ENCODE measurements around the gene DPYSL5. TPM values are rescaled to one million over a fixed set of nuclear protein-coding genes. Genes with fewer than 3 reads are reported as not detected.
A peak's percentile ranks its signal among the peaks of the same experiment; 100 is the strongest.

DPYSL5 gene
- total and polyA plus RNA-seq, 2 donors (not counting 1 experiment from before 2014, with no cell fraction given): not detected

- DNase-seq (ENCODE audit: low read depth in 2 of 2): no peak
- no peak overlapping the region for H2AFZ ChIP-seq (ENCODE audit: low read length)
- H3K27me3 ChIP-seq (ENCODE audit: control insufficient read depth, insufficient read depth, low read length): peaks cover 23% of the 10 kb centered on the region
- no peak overlapping the region for H3K4me3 ChIP-seq (replicated peaks in 1 of 4; ENCODE audit: control extremely low read depth in 1 of 4, insufficient read depth in 1 of 4, low read depth in 3 of 4, low read length in 4 of 4)
- H3K79me2 ChIP-seq (ENCODE audit: control insufficient read depth, insufficient read depth, low read length): no peaks in the 10 kb centered on the region
- no peak overlapping the region for H3K9ac ChIP-seq (ENCODE audit: insufficient read depth, low read length)
- H3K36me3 ChIP-seq (ENCODE audit: control insufficient read depth, insufficient read depth, low read length): no peaks in the 10 kb centered on the region
- no peaks in the 10 kb centered on the region for H3K4me1 ChIP-seq (ENCODE audit: control insufficient read depth, extremely low read depth, insufficient read depth, low read length)
- H3K4me2 ChIP-seq (ENCODE audit: extremely low read depth, insufficient read depth, low read length): no peak overlapping the region
- H3K9me3 ChIP-seq (ENCODE audit: control insufficient read depth, insufficient read depth, low read depth, low read length): no peaks in the 10 kb centered on the region
- H3K27ac ChIP-seq (ENCODE audit: insufficient read depth, low read length): no peak overlapping the region
- TF ChIP-seq, protein P1, sequence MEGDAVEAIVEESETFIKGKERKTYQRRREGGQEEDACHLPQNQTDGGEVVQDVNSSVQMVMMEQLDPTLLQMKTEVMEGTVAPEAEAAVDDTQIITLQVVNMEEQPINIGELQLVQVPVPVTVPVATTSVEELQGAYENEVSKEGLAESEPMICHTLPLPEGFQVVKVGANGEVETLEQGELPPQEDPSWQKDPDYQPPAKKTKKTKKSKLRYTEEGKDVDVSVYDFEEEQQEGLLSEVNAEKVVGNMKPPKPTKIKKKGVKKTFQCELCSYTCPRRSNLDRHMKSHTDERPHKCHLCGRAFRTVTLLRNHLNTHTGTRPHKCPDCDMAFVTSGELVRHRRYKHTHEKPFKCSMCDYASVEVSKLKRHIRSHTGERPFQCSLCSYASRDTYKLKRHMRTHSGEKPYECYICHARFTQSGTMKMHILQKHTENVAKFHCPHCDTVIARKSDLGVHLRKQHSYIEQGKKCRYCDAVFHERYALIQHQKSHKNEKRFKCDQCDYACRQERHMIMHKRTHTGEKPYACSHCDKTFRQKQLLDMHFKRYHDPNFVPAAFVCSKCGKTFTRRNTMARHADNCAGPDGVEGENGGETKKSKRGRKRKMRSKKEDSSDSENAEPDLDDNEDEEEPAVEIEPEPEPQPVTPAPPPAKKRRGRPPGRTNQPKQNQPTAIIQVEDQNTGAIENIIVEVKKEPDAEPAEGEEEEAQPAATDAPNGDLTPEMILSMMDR (conservative IDR thresholded peaks at IDR 0.05 in 1 of 2, IDR thresholded peaks at IDR 0.05 in 1 of 2; ENCODE audit: low read depth in 1 of 2, low read length in 2 of 2): no peak
- TF ChIP-seq EZH2 (IDR thresholded peaks at IDR 0.05; ENCODE audit: low read length, missing control alignments): no peak
- H4K20me1 ChIP-seq (ENCODE audit: control insufficient read depth, extremely low read depth, insufficient read depth, low read length): no peaks in the 10 kb centered on the region
Observed at GRCh38 chr2:26959331-26959730, 111.4 kb downstream of the DPYSL5 start.

DNA sequence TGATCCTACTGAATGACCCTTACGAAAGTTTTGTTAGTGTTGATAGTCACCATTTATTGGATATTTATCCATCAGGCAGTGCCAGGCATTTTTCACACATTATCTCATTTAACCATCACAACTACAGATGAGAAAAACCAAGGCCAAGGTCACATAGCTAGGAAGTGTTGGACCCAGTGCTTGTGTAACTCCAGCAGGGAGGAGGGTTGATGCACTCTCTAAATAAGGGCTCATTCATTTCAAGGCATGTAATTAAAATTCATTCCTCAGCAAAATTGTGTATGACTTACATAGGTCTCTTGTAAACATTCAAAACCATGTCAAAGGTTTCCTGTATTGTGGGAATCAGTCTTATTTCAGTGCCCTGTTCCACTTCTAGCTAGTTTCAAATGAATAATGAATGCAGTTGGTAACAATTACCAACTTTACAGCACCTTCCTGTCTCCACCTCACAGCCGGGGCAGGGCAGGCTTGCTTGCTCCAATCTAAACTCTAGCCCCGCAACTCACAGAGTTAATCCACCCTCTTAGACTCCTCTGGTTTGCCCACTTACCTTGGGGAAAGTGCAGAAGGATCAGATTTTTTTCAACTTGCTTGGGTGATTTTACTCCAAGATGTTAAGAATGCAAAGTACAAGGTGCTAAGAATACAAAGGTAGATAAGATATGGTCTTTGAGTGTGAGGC lies 116.7 kb downstream of the DPYSL5 start:
- H4K20me1 ChIP-seq (ENCODE audit: control insufficient read depth, extremely low read depth, insufficient read depth, low read length): no peaks in the 10 kb centered on the region
- no peak overlapping the region for H3K27ac ChIP-seq (ENCODE audit: insufficient read depth, low read length)
- no peak overlapping the region for H3K4me3 ChIP-seq (replicated peaks in 1 of 4; ENCODE audit: control extremely low read depth in 1 of 4, insufficient read depth in 1 of 4, low read depth in 3 of 4, low read length in 4 of 4)
- no peak overlapping the region for H3K9ac ChIP-seq (ENCODE audit: insufficient read depth, low read length)
- peaks cover 22% of the 10 kb centered on the region for H3K27me3 ChIP-seq (ENCODE audit: control insufficient read depth, insufficient read depth, low read length)
- H3K4me2 ChIP-seq (ENCODE audit: extremely low read depth, insufficient read depth, low read length): no peak overlapping the region
- H3K36me3 ChIP-seq (ENCODE audit: control insufficient read depth, insufficient read depth, low read length): no peaks in the 10 kb centered on the region
- no peak overlapping the region for H2AFZ ChIP-seq (ENCODE audit: low read length)
- TF ChIP-seq, protein P1 (conservative IDR thresholded peaks at IDR 0.05 in 1 of 2, IDR thresholded peaks at IDR 0.05 in 1 of 2; ENCODE audit: low read depth in 1 of 2, low read length in 2 of 2): no peak
- TF ChIP-seq EZH2 (IDR thresholded peaks at IDR 0.05; ENCODE audit: low read length, missing control alignments): no peak
- no peaks in the 10 kb centered on the region for H3K9me3 ChIP-seq (ENCODE audit: control insufficient read depth, insufficient read depth, low read depth, low read length)
- DNase-seq (ENCODE audit: low read depth in 2 of 2): peak in 1 of 2 donors; percentile 65
- H3K4me1 ChIP-seq (ENCODE audit: control insufficient read depth, extremely low read depth, insufficient read depth, low read length): no peaks in the 10 kb centered on the region
- H3K79me2 ChIP-seq (ENCODE audit: control insufficient read depth, insufficient read depth, low read length): no peaks in the 10 kb centered on the region

DNA sequence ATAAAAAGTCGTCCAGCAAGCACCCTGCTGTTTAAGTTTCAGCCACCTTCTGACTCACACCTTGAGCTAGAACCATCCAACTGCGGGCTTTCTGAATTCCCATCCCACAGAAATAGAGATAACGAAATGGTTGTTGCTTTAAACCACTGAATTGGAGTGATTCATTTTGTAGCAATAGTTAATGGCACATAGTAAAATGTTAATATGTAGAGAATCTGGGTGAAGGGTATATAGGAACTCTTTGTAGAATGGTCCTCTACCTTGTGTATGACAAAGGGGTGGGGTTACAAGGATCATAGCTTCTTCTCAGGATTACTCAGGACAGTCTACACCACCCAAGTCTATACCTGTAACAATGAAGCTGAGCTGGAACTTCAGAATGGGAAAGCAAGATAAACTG lies 120.1 kb downstream of the DPYSL5 start:
- no peaks in the 10 kb centered on the region for H3K36me3 ChIP-seq (ENCODE audit: control insufficient read depth, insufficient read depth, low read length)
- H3K27ac ChIP-seq (ENCODE audit: insufficient read depth, low read length): no peak overlapping the region
- TF ChIP-seq, protein P1 (conservative IDR thresholded peaks at IDR 0.05 in 1 of 2, IDR thresholded peaks at IDR 0.05 in 1 of 2; ENCODE audit: low read depth in 1 of 2, low read length in 2 of 2): no peak
- no peak for TF ChIP-seq EZH2 (IDR thresholded peaks at IDR 0.05; ENCODE audit: low read length, missing control alignments)
- H2AFZ ChIP-seq (ENCODE audit: low read length): no peak overlapping the region
- H3K9me3 ChIP-seq (ENCODE audit: control insufficient read depth, insufficient read depth, low read depth, low read length): no peaks in the 10 kb centered on the region
- H4K20me1 ChIP-seq (ENCODE audit: control insufficient read depth, extremely low read depth, insufficient read depth, low read length): no peaks in the 10 kb centered on the region
- H3K79me2 ChIP-seq (ENCODE audit: control insufficient read depth, insufficient read depth, low read length): no peaks in the 10 kb centered on the region
- no peak overlapping the region for H3K4me2 ChIP-seq (ENCODE audit: extremely low read depth, insufficient read depth, low read length)
- DNase-seq (ENCODE audit: low read depth in 2 of 2): peak in 1 of 2 donors; percentile 83
- H3K9ac ChIP-seq (ENCODE audit: insufficient read depth, low read length): no peak overlapping the region
- H3K27me3 ChIP-seq (ENCODE audit: control insufficient read depth, insufficient read depth, low read length): peaks cover 17% of the 10 kb centered on the region
- no peak overlapping the region for H3K4me3 ChIP-seq (replicated peaks in 1 of 4; ENCODE audit: control extremely low read depth in 1 of 4, insufficient read depth in 1 of 4, low read depth in 3 of 4, low read length in 4 of 4)
- H3K4me1 ChIP-seq (ENCODE audit: control insufficient read depth, extremely low read depth, insufficient read depth, low read length): peaks cover 6% of the 10 kb centered on the region
